Mucosa of descending colon (tissue), 3 donors: ENCODE data around the gene ARID1A. TPM values are rescaled to one million over a fixed set of nuclear protein-coding genes. Genes with fewer than 3 reads are reported as not detected.

ENCODE experiments used
- ATAC-seq: fragments of 200-7000 bp; cut with Tn5 transposase; one replicate; pipeline ENCODE4 v1.9.1; 2020; ENCODE audit warnings: mild to moderate bottlenecking, moderate library complexity
- DNase-seq, 3 donors: peaks; one replicate each; pipeline ENCODE4 v3.0.0-alpha.2; 2020
- H3K36me3 ChIP-seq: fragments of 200-600 bp; one replicate; pipeline ENCODE4 v1.8.0; 2021; ENCODE audit warnings: low read depth, mild to moderate bottlenecking
- H3K4me1 ChIP-seq: fragments of 200-600 bp; one replicate; pipeline ENCODE4 v1.8.0; 2021; ENCODE audit warnings: low read depth, mild to moderate bottlenecking
- H3K4me3 ChIP-seq: fragments of 200-600 bp; one replicate; pipeline ENCODE4 v1.8.0; 2021; ENCODE audit warnings: mild to moderate bottlenecking
- H3K9me3 ChIP-seq: fragments of 200-600 bp; one replicate; pipeline ENCODE4 v1.8.0; 2021; ENCODE audit warnings: mild to moderate bottlenecking
- CTCF ChIP-seq: fragments of 200-600 bp; IDR thresholded peaks from one replicate; pipeline ENCODE4 v1.8.0; 2022; ENCODE audit warnings: antibody characterized with exemption, mild to moderate bottlenecking
- intact Hi-C, 2 donors: fragments of 100-400 bp; cut with DNase I in 1 of 2; cut with micrococcal nuclease in 1 of 2; formaldehyde crosslinking; loops; one replicate each; pipeline versions ENCODE4 v1.11.0 to v1.11.1; 2022; cut with DNase I, micrococcal nuclease
- total RNA-seq, 3 donors: library from RNA; stranded (reverse); fragmentation: NEBNext Ultra II Directional in 2 of 3; extraction: Animal tissue kit (Norgen Biotek cat#: 25700) in 2 of 3; gene quantifications; one replicate each; pipeline versions ENCODE4 v1.2.1 to v1.2.4, GENCODE V29; 2021 to 2023
- donor health status: DM: no; HTN: no; CAD: no; lungs with moderate emphysema.
- donor health status: DM: no; HTN: no; CAD: no.
- donor health status: DM: no; HTN: yes; CAD: no.

Gene ARID1A
- total RNA-seq, 3 donors from 2014 or later = 59.9 to 81.2 (median 65.4) TPM

- no peaks in the 10 kb centered on the region for H3K36me3 ChIP-seq
- no peaks in the 10 kb centered on the region for H3K9me3 ChIP-seq
- no peak for TF ChIP-seq CTCF
- H3K4me1 ChIP-seq = peaks cover 15% of the 10 kb centered on the region
- no peak for DNase-seq
- intact Hi-C loops = loop anchor here (5.0 kb wide), 2 partner anchors 179 to 189 kb away; no protein-coding TSS in a partner anchor
- no peak for ATAC-seq
- H3K4me3 ChIP-seq = no peak overlapping the region
Observed at GRCh38 chr1:26791148-26791547, 95.3 kb downstream of the ARID1A start.

GRCh38 chr1:26791626-26792025 lies 95.8 kb downstream of the ARID1A start:
- ATAC-seq (no peak), DNase-seq (no peak)
- TF ChIP-seq CTCF = no peak
- Histone ChIP-seq H3K4me3 (no peak overlapping the region), H3K4me1 (peaks cover 11% of the 10 kb centered on the region), H3K36me3 (no peaks in the 10 kb centered on the region), H3K9me3 (no peaks in the 10 kb centered on the region)
- intact Hi-C loops = loop anchor here (5.0 kb wide), 2 partner anchors 179 to 189 kb away; no protein-coding TSS in a partner anchor

GRCh38 chr1:26792924-26793323 lies 97.1 kb downstream of the ARID1A start:
- ATAC-seq = no peak
- H3K36me3 ChIP-seq = no peaks in the 10 kb centered on the region
- TF ChIP-seq CTCF = no peak
- H3K4me3 ChIP-seq = no peak overlapping the region
- DNase-seq = no peak
- H3K9me3 ChIP-seq = no peaks in the 10 kb centered on the region
- intact Hi-C loops = loop anchor here (5.0 kb wide), 2 partner anchors 181 to 191 kb away; no protein-coding TSS in a partner anchor
- H3K4me1 ChIP-seq = peaks cover 6% of the 10 kb centered on the region

- TF ChIP-seq CTCF = no peak
- Histone ChIP-seq H3K4me3 (no peak overlapping the region), H3K9me3 (no peaks in the 10 kb centered on the region), H3K4me1 (no peaks in the 10 kb centered on the region), H3K36me3 (no peaks in the 10 kb centered on the region)
- DNase-seq = no peak
- no peak for ATAC-seq
- intact Hi-C loops = loop anchor here (5.0 kb wide), 2 partner anchors 182 to 192 kb away; no protein-coding TSS in a partner anchor
Observed at GRCh38 chr1:26794391-26794790, 98.6 kb downstream of the ARID1A start.

- Histone ChIP-seq H3K4me1 (peaks cover 8% of the 10 kb centered on the region), H3K9me3 (no peaks in the 10 kb centered on the region), H3K4me3 (no peak overlapping the region), H3K36me3 (no peaks in the 10 kb centered on the region)
- no peak for DNase-seq
- intact Hi-C loops = no loop called here
- no peak for ATAC-seq
- no peak for TF ChIP-seq CTCF
Observed at GRCh38 chr1:26797627-26798026, 101.8 kb downstream of the ARID1A start.
